ENCODE results near the gene NHERF1.

- TF ChIP-seq GATA3 (IDR thresholded peaks at IDR 0.05; ENCODE audit: low read depth, low read length) (no peak), GATA2 (IDR thresholded peaks at IDR 0.05; ENCODE audit: low read depth, low read length) (no peak)
These were observed 37.2 kb upstream of the NHERF1 start for GRCh38 chr17:74711058-74711824.

All from SH-SY5Y (cell line).